ENCODE measurements around the gene BEX1.
A peak's percentile ranks its signal among the peaks of the same experiment; 100 is the strongest.

BEX1 gene

DNA sequence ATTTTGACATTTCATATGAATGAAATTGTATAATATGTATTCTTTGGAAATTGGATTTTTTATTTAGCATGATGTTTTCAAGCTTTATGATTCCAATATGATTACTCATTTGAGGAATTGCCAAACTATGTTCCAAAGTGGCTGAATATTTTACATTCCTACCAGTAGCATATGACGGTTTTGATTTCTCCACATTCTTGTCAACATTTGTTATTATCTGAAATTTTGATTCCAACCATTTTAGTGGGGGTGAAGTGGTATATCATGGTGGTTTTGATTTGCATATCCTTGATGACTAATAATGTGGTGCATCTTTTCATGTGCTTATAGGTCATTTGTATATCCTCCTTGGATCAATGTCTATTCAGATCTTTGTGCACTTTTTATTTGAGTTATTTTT, 2.6 kb upstream of the BEX1 start:
- Histone ChIP-seq H3K36me3 (no peaks in the 10 kb centered on the region), H3K4me3 (no peak overlapping the region), H3K4me1 (peaks cover 0 to 6% (median 0%) of the 10 kb centered on the region in 4 donors), H3K9me3 (no peaks in the 10 kb centered on the region), H3K27me3 (no peaks in the 10 kb centered on the region), H3K27ac (no peak overlapping the region)
- DNase-seq, result no peak
- TF ChIP-seq, protein P1, sequence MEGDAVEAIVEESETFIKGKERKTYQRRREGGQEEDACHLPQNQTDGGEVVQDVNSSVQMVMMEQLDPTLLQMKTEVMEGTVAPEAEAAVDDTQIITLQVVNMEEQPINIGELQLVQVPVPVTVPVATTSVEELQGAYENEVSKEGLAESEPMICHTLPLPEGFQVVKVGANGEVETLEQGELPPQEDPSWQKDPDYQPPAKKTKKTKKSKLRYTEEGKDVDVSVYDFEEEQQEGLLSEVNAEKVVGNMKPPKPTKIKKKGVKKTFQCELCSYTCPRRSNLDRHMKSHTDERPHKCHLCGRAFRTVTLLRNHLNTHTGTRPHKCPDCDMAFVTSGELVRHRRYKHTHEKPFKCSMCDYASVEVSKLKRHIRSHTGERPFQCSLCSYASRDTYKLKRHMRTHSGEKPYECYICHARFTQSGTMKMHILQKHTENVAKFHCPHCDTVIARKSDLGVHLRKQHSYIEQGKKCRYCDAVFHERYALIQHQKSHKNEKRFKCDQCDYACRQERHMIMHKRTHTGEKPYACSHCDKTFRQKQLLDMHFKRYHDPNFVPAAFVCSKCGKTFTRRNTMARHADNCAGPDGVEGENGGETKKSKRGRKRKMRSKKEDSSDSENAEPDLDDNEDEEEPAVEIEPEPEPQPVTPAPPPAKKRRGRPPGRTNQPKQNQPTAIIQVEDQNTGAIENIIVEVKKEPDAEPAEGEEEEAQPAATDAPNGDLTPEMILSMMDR (IDR thresholded peaks at IDR 0.05), result no peak
- intact Hi-C loops (cut with DNase I; ENCODE audit: low total_unique reads), result no loop called here

DNA sequence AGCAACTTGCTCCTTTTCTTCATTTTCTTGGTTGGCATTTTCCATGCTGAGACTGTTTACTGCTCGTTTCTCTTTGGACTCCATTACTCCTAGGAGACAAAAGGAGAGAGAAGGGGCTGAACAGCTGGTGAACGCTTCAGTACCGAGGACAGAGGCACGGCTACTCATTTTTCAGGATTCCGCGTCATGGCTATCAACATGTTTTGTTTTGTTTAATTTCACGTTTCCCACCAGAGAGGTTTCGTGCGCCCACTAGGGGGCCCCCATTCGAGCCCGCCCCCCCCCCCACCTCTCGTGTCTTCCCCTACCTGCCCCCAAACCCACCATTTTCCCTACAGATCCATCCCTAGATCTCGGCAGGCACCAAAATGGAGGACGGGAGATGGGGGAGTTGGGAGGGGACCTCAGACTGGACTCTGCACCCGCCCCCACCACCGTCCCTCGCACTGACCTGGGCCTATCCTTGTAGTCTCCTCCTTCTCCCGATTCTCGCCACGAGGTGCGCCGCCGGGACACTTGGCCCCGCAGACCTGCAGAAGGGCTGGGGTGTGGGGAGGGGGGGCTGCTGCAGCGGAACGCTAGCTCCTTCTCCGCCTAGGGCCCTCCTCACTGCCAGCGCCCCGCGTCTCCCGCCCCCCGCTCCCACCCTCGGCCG, 653 bp downstream of the BEX1 start:
- TF ChIP-seq, protein P1 (IDR thresholded peaks at IDR 0.05), result no peak
- DNase-seq, result no peak
- Histone ChIP-seq H3K4me1 (peaks cover 0 to 6% (median 0%) of the 10 kb centered on the region in 4 donors), H3K27me3 (no peaks in the 10 kb centered on the region), H3K9me3 (no peaks in the 10 kb centered on the region), H3K27ac (no peak overlapping the region), H3K4me3 (peak overlapping the region; percentile 16 to 38), H3K36me3 (no peaks in the 10 kb centered on the region)
- intact Hi-C loops (cut with DNase I; ENCODE audit: low total_unique reads), result no loop called here

- no peak overlapping the region for H3K27ac ChIP-seq
- H3K9me3 ChIP-seq, result no peaks in the 10 kb centered on the region
- DNase-seq, result no peak
- TF ChIP-seq, protein P1 (IDR thresholded peaks at IDR 0.05), result no peak
- no peaks in the 10 kb centered on the region for H3K36me3 ChIP-seq
- no peak overlapping the region for H3K4me3 ChIP-seq
- H3K27me3 ChIP-seq, result no peaks in the 10 kb centered on the region
- intact Hi-C loops (cut with DNase I; ENCODE audit: low total_unique reads), result no loop called here
- H3K4me1 ChIP-seq, result peaks cover 0 to 6% (median 0%) of the 10 kb centered on the region in 4 donors
These were observed 2.5 kb downstream of the BEX1 start for GRCh38 chrX:103061486-103061885.

- no peaks in the 10 kb centered on the region for H3K9me3 ChIP-seq
- H3K4me3 ChIP-seq, result no peak overlapping the region
- intact Hi-C loops (cut with DNase I; ENCODE audit: low total_unique reads), result no loop called here
- no peaks in the 10 kb centered on the region for H3K36me3 ChIP-seq
- DNase-seq, result no peak
- TF ChIP-seq, protein P1 (IDR thresholded peaks at IDR 0.05), result no peak
- H3K27ac ChIP-seq, result no peak overlapping the region
- H3K4me1 ChIP-seq, result no peaks in the 10 kb centered on the region
- no peaks in the 10 kb centered on the region for H3K27me3 ChIP-seq
These were observed 7.1 kb downstream of the BEX1 start for GRCh38 chrX:103056902-103057301.

- Histone ChIP-seq H3K27ac (no peak overlapping the region), H3K27me3 (no peaks in the 10 kb centered on the region), H3K4me3 (no peak overlapping the region), H3K4me1 (no peaks in the 10 kb centered on the region), H3K36me3 (no peaks in the 10 kb centered on the region), H3K9me3 (no peaks in the 10 kb centered on the region)
- intact Hi-C loops (cut with DNase I; ENCODE audit: low total_unique reads), result no loop called here
- DNase-seq, result no peak
- TF ChIP-seq, protein P1 (IDR thresholded peaks at IDR 0.05), result no peak
These were observed 11.3 kb downstream of the BEX1 start for GRCh38 chrX:103052625-103053024.

Measured in tibial artery (tissue), 4 donors.